Left renal cortex interstitium (tissue), 4 donors: ENCODE results near the gene TMC1. TPM values are rescaled to one million over a fixed set of nuclear protein-coding genes. Genes with fewer than 3 reads are reported as not detected.

Source experiments
- DNase-seq, 4 donors: peaks; one replicate each; pipeline ENCODE4 v3.0.0-alpha.2; 2013; ENCODE audit warnings: low read depth in 4 of 4, low spot score in 2 of 4, missing footprints in 1 of 4
- polyA plus RNA-seq, 4 donors: library from polyadenylated mRNA; unstranded; fragments of 120-200 nt; gene quantifications; one replicate each; pipeline ENCODE4 v1.2.1, GENCODE V29; 2013; ENCODE audit not compliant: insufficient read length in 4 of 4

TMC1 gene
- polyA plus RNA-seq, 4 donors = 0.86 to 1.2 (median 0.97) TPM

- no peak for DNase-seq
Observed at GRCh38 chr9:72599874-72600534, 78.6 kb downstream of the TMC1 start.

DNA sequence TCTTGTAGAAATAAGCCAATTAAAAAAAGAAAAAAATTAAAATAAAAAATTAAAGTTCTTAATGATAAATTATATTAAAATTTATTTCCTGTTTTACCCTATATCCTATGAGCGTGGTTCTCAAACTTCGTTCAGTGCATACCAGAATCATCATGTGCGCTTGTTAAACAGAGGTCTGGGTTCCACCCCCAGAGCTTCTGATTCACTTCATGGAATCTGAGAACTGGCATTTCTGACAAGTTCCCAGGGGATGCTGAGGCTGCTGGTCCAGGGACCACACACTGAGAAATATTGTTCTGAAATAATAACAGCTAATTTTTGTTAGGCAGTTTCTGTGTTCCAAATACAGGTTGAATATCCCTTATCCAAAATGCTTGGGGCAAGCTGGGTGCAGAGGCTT, 79.3 kb downstream of the TMC1 start:
- no peak for DNase-seq

- no peak for DNase-seq
Observed at GRCh38 chr9:72601615-72602014, 80.2 kb downstream of the TMC1 start.

- no peak for DNase-seq
Observed at GRCh38 chr9:72612449-72612848, 91.0 kb downstream of the TMC1 start.

GRCh38 chr9:72614067-72614466, 92.7 kb downstream of the TMC1 start:
- DNase-seq = no peak

DNA sequence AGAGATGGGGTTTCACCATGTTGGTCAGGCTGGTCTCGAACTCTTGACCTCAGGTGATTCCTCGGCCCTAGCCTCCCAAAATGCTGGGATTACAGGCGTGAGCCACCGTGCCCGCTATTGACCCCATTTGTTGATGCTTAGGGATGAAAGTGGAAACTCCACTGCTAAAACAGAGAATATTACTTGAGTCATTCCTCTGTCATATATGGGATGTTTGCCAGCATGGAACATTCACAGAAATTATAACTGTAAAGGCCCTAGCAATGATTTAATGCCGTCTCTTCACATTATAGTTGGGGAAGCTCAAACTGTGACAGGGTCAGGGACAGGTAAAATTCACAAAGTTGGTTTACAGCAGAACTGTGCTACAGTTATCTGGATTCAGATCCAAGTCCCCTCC, 94.5 kb downstream of the TMC1 start:
- no peak for DNase-seq

GRCh38 chr9:72618811-72619210, 97.4 kb downstream of the TMC1 start:
- no peak for DNase-seq

- DNase-seq = no peak
Observed at GRCh38 chr9:72622186-72622585, 100.8 kb downstream of the TMC1 start.

GRCh38 chr9:72623156-72623555, 101.7 kb downstream of the TMC1 start:
- no peak for DNase-seq

DNA sequence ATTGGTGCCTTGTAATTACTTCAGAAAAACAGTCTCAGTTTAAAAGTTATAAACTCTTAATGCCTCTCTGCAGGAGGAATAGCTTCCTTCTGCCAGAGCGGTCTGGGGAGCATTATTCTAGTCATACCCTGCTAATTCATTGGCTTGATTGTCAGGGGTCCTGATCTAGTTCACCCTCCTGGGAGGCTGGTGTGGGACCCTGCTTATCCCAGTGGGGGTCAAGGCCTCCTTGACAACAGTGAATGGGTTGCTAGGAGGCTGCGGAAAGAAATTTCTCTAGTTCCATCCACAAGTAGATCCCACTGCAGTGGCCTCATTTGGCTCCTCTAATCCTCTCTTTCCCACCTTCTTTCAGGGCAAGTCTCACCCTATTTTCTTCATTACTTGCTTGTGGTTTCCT, 105.7 kb downstream of the TMC1 start:
- no peak for DNase-seq

- no peak for DNase-seq
Observed at GRCh38 chr9:72627956-72628540, 106.6 kb downstream of the TMC1 start.

DNA sequence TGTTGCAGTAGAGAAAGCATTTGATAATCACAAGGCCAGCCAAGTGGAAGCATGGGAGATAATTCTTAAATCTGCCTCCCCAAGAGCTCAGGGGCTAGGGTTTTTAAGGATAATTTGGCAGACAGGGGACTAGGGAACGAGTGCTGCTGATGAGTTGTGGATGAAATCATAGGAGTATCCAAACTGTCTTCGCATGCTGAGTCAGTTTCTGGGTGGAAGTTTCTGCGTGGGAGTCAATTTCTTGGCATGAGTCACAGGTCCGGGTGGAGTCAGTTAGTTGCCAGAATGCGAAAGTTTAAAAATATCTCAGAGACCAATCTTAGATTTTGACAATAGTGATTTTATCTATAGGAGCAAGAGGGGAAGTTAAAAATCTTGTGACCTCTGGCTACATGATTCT, 112.6 kb downstream of the TMC1 start:
- DNase-seq = no peak

DNA sequence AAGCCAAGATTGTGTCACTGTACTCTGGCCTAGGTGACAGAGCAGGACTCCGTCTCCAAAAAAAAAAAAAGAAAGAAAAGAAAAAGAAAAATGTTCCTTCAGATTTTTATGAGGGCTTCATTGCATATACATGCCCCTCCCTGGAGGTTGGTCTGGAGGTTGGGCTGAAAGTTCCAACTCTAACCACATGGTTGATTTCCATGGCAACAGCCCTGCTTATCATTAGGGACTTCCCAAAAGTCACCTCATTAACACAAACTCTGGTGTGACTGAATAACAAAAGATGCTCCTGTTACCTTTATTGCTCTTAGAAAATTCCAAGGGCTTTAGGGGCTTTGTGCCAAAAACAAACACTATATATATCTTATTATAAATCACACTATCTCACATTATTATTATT, 113.8 kb downstream of the TMC1 start:
- DNase-seq = no peak

DNA sequence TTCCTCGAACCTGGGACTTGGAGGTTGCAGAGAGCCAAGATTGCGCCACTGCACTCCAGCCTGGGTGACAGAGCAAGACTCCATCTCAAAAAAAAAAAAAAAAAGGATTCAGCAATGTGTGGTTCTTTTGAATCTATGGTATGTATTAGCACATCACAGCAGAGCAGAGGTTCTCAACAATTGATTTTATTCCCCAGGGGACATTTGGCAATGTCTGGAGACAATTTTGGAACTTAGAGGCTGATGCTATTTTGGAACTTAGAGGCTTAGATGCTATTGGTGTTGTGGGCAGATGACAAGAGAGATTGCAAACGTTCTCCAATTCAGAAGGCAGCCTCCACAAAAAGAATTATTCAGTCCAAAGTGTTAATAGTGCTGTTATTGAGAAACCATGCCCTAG, 115.2 kb downstream of the TMC1 start:
- no peak for DNase-seq

DNA sequence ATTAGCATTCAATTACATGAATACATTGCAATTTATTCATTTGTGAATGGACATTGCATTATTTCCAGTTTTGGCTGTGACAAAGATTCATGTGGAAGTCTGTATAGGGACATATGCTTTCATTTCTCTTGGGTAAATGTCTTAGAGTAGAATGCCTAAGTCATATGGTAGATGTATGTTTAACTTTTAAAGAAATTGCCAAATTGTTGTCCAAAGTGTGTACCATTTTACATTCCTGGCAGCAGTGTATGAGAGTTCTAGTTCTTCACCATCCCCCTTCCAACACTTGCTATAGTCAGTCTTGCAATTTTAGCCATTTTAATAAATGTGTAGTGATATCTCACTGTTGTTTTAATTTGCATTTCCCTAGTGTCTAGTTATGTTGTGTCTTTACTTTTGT, 122.2 kb downstream of the TMC1 start:
- no peak for DNase-seq

- no peak for DNase-seq
Observed at GRCh38 chr9:72646061-72646460, 124.7 kb downstream of the TMC1 start.

DNA sequence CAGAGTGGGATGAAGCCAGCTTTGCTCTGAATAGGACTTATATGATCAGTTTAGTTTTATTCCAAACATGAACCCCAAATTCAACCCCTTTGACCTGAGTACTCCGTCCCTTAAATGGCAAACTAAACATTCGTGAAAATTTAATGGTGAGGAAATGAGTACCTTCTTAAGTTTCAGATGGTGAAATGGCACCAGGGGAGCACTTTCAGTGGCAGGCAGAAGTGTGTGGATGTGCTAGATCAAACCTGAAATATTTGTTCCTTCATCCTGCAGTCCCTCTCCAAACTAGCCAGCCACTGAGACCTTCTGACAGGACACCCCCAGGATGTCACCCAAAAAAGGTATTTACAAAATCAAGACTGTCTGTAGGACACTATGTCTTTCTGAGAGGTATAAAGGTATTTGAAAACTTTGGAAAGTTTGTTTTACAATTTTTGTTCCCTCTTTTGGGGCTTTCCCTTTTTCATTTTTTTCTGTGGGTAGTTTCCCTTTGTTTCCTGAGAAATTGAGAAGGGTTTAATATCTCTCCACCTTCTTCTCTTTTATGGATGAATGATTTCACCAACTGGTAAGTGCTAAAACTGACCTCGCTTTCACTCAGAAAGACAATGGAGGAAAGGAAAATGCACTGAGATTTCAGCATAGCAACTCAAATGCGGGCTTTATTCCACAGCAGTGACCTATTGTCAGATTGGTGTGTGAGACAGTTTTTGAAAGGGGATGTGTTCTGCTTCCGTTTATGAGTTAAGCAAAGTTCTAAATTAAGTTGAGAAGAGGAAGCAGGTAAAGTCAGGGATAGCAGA, 127.1 kb downstream of the TMC1 start:
- no peak for DNase-seq

DNA sequence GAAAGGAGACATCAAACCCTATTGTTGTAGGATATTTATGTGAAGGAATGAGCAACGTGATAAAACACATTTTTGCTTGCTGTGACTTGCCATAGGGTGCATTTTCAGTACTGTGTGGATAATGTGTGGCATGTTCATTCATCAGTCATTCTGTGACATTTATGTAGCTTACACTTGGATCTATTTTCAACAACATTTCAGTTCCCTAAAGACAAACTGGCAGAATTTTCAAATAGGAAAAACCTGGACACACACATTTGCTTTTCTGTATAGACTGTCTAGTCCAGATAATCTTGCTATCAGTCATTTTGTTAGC, 127.7 kb downstream of the TMC1 start:
- no peak for DNase-seq

DNA sequence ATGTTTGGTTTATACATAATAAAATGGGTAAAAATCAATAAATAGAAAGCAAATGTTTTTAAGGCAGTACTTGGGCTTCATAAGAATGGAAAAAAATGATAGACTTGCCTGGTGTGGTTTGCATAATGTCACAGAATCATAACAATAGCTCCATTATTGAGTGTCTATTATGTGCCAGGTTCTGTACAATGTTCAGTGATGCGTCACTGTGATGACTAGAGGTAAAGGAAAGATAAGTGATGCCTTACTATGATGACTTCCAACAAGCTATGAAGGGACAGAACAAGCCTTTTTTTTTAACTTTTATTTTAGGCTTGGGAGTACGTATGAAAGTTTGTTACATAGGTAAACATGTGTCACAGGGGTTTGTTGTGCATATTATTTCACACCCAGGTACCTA, 128.8 kb downstream of the TMC1 start:
- DNase-seq = no peak

- DNase-seq = no peak
Observed at GRCh38 chr9:72656021-72656420, 134.6 kb downstream of the TMC1 start.

DNA sequence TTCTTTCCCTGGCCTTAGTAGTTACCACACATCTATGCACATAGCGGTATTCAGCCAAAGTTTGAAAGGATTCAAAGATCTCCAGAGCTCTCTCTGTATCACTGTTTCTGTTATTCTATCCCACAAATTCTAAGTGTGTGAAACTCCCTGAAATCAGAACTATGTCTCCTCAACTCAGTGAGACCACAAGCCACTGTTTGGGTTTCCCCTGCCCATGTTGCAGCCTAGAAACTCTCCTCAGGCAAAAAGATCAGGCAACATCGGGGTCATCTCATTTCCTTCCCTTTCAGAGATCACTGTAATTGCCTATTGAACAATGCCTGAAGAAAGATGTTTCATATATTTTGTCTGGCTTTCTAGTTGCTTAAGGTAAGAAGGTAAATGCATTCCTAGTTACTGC, 135.6 kb downstream of the TMC1 start:
- no peak for DNase-seq

DNA sequence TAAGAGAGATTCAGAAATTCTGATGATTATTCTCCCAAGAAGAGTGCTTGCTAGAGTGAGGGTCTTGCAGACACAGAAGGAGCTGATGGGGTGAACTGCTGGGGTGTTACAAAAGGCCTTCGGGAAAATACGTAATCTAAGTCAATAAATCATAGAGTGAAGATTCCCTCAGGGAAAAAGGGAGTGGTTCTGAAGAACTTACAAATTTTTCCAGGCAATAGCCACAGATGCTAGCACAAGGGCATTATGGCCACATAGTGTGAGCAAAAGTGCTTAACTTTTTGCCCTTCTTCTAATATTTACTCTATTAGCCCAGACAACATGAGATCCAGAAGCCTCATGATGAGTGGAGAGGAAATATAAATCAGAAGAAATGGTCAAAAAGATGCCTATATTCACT, 137.3 kb downstream of the TMC1 start:
- DNase-seq = no peak
